ENCODE results near the gene PAX2.

DNA sequence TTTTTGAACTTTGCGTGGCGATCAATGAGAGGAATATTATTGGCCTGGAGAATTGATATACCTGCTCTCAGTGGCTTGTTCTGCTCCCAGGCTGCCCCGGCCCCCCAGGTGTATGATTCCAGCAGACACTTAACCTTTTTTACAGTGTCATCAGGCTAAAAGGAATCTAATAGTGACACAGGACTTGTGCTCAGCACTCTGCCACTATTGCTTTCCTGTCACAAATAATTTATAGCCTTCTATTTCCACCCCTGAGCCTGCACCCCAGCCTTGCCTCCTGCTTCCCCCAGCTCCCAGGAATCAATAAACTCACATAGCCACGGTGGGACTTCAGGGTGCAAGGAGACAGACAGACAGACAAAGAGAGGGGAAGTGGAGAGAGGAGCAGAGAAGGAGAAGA, 28.3 kb downstream of the PAX2 start:
- TF ChIP-seq, protein P1, sequence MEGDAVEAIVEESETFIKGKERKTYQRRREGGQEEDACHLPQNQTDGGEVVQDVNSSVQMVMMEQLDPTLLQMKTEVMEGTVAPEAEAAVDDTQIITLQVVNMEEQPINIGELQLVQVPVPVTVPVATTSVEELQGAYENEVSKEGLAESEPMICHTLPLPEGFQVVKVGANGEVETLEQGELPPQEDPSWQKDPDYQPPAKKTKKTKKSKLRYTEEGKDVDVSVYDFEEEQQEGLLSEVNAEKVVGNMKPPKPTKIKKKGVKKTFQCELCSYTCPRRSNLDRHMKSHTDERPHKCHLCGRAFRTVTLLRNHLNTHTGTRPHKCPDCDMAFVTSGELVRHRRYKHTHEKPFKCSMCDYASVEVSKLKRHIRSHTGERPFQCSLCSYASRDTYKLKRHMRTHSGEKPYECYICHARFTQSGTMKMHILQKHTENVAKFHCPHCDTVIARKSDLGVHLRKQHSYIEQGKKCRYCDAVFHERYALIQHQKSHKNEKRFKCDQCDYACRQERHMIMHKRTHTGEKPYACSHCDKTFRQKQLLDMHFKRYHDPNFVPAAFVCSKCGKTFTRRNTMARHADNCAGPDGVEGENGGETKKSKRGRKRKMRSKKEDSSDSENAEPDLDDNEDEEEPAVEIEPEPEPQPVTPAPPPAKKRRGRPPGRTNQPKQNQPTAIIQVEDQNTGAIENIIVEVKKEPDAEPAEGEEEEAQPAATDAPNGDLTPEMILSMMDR (IDR thresholded peaks at IDR 0.05) = no peak
- no peak for TF ChIP-seq POLR2A (IDR thresholded peaks at IDR 0.05)

Data from esophagus squamous epithelium (tissue), 4 donors.